GM19324 (cell line): Measurements from ENCODE around the gene IPMK.
A peak's percentile ranks its signal among the peaks of the same experiment; 100 is the strongest.

Experiments
- ATAC-seq: cut with Tn5 transposase; IDR thresholded peaks from one replicate; pipeline ENCODE4 v1.9.1; 2021; ENCODE audit warnings: mild to moderate bottlenecking, moderate library complexity; ENCODE audit not compliant: unreplicated experiment, low FRiP score

Gene IPMK

GRCh38 chr10:58267713-58268453, at the start of gene IPMK:
TSS of gene IPMK (minus strand) at chr10:58267894. CDS start at chr10:58267611, 283 bp downstream.
- peak; percentile 70 for ATAC-seq

- ATAC-seq: no peak
Measured at GRCh38 chr10:58316874-58317273, 49.2 kb upstream of the IPMK start.

- no peak for ATAC-seq
Measured at GRCh38 chr10:58311026-58311425, 43.3 kb upstream of the IPMK start.

- no peak for ATAC-seq
Measured at GRCh38 chr10:58307676-58308075, 40.0 kb upstream of the IPMK start.

GRCh38 chr10:58305821-58306220, 38.1 kb upstream of the IPMK start:
- ATAC-seq: no peak

GRCh38 chr10:58304099-58304633, 36.5 kb upstream of the IPMK start:
- no peak for ATAC-seq

- ATAC-seq: no peak
Measured at GRCh38 chr10:58302254-58302653, 34.6 kb upstream of the IPMK start.

- no peak for ATAC-seq
Measured at GRCh38 chr10:58300676-58301075, 33.0 kb upstream of the IPMK start.

GRCh38 chr10:58299580-58299979, 31.9 kb upstream of the IPMK start:
- ATAC-seq: peak; percentile 82

- ATAC-seq: no peak
Measured at GRCh38 chr10:58293989-58294388, 26.3 kb upstream of the IPMK start.

GRCh38 chr10:58291538-58292174, 24.0 kb upstream of the IPMK start:
- ATAC-seq: peak; percentile 70

- ATAC-seq: peak; percentile 92
Measured at GRCh38 chr10:58282615-58283014, 14.9 kb upstream of the IPMK start.

- no peak for ATAC-seq
Measured at GRCh38 chr10:58281092-58281752, 13.5 kb upstream of the IPMK start.

- no peak for ATAC-seq
Measured at GRCh38 chr10:58280477-58280876, 12.8 kb upstream of the IPMK start.

- ATAC-seq: no peak
Measured at GRCh38 chr10:58278962-58279307, 11.2 kb upstream of the IPMK start.

- no peak for ATAC-seq
Measured at GRCh38 chr10:58278274-58278961, 10.7 kb upstream of the IPMK start.

- ATAC-seq: no peak
Measured at GRCh38 chr10:58275908-58276307, 8.2 kb upstream of the IPMK start.

- no peak for ATAC-seq
Measured at GRCh38 chr10:58275261-58275660, 7.6 kb upstream of the IPMK start.

- no peak for ATAC-seq
Measured at GRCh38 chr10:58269782-58270290, 2.1 kb upstream of the IPMK start.

GRCh38 chr10:58268946-58269781, 1.5 kb upstream of the IPMK start, which contains the start of gene CISD1:
TSS of gene CISD1 (plus strand) at chr10:58269162. CDS start at chr10:58269274, 112 bp downstream.
- ATAC-seq: peak; percentile 75
